HepG2 (cell line): Measurements from ENCODE around the gene C1QL2. TPM values are rescaled to one million over a fixed set of nuclear protein-coding genes. Genes with fewer than 3 reads are reported as not detected.

ENCODE experiments used
- DR1 ChIP-seq: sonication (generic); formaldehyde crosslinking; IDR thresholded peaks from 2 replicates; pipeline ENCODE4 v1.8.0; 2021; ENCODE audit warnings: mild to moderate bottlenecking, missing genetic modification reagents, inconsistent platforms
- FOXA1 ChIP-seq, 2 experiments: fragments of 450-650 bp in 1 of 2; sonication (generic) in 1 of 2; formaldehyde crosslinking in 1 of 2; IDR thresholded peaks; 2 replicates each; pipeline versions ENCODE4 v1.4.0 to v1.6.1; 2016 to 2020; ENCODE audit warnings: missing genetic modification reagents in 1 of 2
- MTA1 ChIP-seq: sonication (generic); formaldehyde crosslinking; IDR thresholded peaks from 2 replicates; pipeline ENCODE4 v1.4.0; 2020; ENCODE audit warnings: missing genetic modification reagents, mild to moderate bottlenecking, borderline replicate concordance
- NFIC ChIP-seq: IDR thresholded peaks from 2 replicates; pipeline ENCODE4 v1.6.1; 2012; ENCODE audit warnings: mild to moderate bottlenecking, low read length, inconsistent platforms
- PBX3 ChIP-seq: sonication (generic); formaldehyde crosslinking; IDR thresholded peaks from 2 replicates; pipeline ENCODE4 v1.8.1; 2023; ENCODE audit warnings: missing genetic modification reagents, inconsistent platforms, borderline replicate concordance
- STAG1 ChIP-seq: sonication (generic); formaldehyde crosslinking; IDR thresholded peaks from 2 replicates; pipeline ENCODE4 v1.4.0; 2020; ENCODE audit warnings: missing genetic modification reagents
- TFAP4 ChIP-seq: sonication (generic); IDR thresholded peaks from 2 replicates; pipeline ENCODE4 v1.6.1; 2016; ENCODE audit warnings: low read depth, borderline replicate concordance
- ZNF224 ChIP-seq: sonication (generic); formaldehyde crosslinking; IDR thresholded peaks from 2 replicates; pipeline ENCODE4 v1.5.0; 2020; ENCODE audit warnings: mild to moderate bottlenecking, missing genetic modification reagents
- ZNF337 ChIP-seq: sonication (generic); formaldehyde crosslinking; IDR thresholded peaks from 2 replicates; pipeline ENCODE4 v1.5.1; 2020; ENCODE audit warnings: missing genetic modification reagents, low read depth, mild to moderate bottlenecking, borderline replicate concordance
- ZNF367 ChIP-seq: sonication (generic); formaldehyde crosslinking; IDR thresholded peaks from 2 replicates; pipeline ENCODE4 v1.4.0; 2020; ENCODE audit warnings: missing genetic modification reagents, borderline replicate concordance
- ZNF713 ChIP-seq: sonication (generic); formaldehyde crosslinking; IDR thresholded peaks from 2 replicates; pipeline ENCODE4 v1.4.0; 2020; ENCODE audit warnings: mild to moderate bottlenecking, missing genetic modification reagents
- ZZZ3 ChIP-seq: sonication (generic); formaldehyde crosslinking; IDR thresholded peaks from 2 replicates; pipeline ENCODE4 v1.4.0; 2020; ENCODE audit warnings: missing genetic modification reagents, mild to moderate bottlenecking, borderline replicate concordance
- polyA plus RNA-seq, 8 experiments: library from polyadenylated mRNA; depleted of rRNA in 3 of 8; stranded (reverse) in 7 of 8; unstranded in 1 of 8; fragments of >200 nt; fragmentation: Illumina TruSeq in 4 of 8; extraction: Trizol in 4 of 8; gene quantifications; 2 replicates each; pipeline versions ENCODE4 v1.2.1 to v1.2.3, GENCODE V29; 2011 to 2016; ENCODE audit warnings: low read depth in 4 of 8, missing spikeins in 1 of 8, mixed read lengths in 1 of 8; ENCODE audit not compliant: insufficient read depth in 1 of 8
- total RNA-seq, 5 experiments: library from RNA; depleted of rRNA; stranded (reverse); fragments of >200 nt; fragmentation: Illumina TruSeq; extraction: Trizol; gene quantifications; 2 replicates each; pipeline ENCODE4 v1.2.3, GENCODE V29; 2016; ENCODE audit warnings: low read depth in 1 of 5
- TF ChIP-seq, protein P1 (sequence below), 2 experiments: fragments of 450-650 bp in 1 of 2; sonication (generic) in 1 of 2; formaldehyde crosslinking in 1 of 2; IDR thresholded peaks; 2 replicates each; pipeline versions ENCODE4 v1.6.1 to v1.8.0; 2016 to 2022; ENCODE audit warnings: antibody characterized with exemption in 1 of 2, mild to moderate bottlenecking in 1 of 2, missing genetic modification reagents in 1 of 2
- TF ChIP-seq, protein P2 (sequence below): sonication (generic); formaldehyde crosslinking; IDR thresholded peaks from 2 replicates; pipeline ENCODE4 v1.5.1; 2020; ENCODE audit warnings: mild to moderate bottlenecking, missing genetic modification reagents, borderline replicate concordance
- TF ChIP-seq, protein P3 (sequence below): sonication (generic); formaldehyde crosslinking; IDR thresholded peaks from 2 replicates; pipeline ENCODE4 v1.4.0; 2020; ENCODE audit warnings: missing genetic modification reagents

C1QL2 gene
- total and polyA plus RNA-seq, 2 of the 13 experiments (the other 11 are each of a cell fraction or from before 2014, with no cell fraction given): not detected

- TF ChIP-seq, protein P1, sequence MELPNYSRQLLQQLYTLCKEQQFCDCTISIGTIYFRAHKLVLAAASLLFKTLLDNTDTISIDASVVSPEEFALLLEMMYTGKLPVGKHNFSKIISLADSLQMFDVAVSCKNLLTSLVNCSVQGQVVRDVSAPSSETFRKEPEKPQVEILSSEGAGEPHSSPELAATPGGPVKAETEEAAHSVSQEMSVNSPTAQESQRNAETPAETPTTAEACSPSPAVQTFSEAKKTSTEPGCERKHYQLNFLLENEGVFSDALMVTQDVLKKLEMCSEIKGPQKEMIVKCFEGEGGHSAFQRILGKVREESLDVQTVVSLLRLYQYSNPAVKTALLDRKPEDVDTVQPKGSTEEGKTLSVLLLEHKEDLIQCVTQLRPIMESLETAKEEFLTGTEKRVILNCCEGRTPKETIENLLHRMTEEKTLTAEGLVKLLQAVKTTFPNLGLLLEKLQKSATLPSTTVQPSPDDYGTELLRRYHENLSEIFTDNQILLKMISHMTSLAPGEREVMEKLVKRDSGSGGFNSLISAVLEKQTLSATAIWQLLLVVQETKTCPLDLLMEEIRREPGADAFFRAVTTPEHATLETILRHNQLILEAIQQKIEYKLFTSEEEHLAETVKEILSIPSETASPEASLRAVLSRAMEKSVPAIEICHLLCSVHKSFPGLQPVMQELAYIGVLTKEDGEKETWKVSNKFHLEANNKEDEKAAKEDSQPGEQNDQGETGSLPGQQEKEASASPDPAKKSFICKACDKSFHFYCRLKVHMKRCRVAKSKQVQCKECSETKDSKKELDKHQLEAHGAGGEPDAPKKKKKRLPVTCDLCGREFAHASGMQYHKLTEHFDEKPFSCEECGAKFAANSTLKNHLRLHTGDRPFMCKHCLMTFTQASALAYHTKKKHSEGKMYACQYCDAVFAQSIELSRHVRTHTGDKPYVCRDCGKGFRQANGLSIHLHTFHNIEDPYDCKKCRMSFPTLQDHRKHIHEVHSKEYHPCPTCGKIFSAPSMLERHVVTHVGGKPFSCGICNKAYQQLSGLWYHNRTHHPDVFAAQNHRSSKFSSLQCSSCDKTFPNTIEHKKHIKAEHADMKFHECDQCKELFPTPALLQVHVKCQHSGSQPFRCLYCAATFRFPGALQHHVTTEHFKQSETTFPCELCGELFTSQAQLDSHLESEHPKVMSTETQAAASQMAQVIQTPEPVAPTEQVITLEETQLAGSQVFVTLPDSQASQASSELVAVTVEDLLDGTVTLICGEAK (IDR thresholded peaks at IDR 0.05): no peak
- TF ChIP-seq, protein P1 (CRISPR knock-in tag; IDR thresholded peaks at IDR 0.05): no peak
- TF ChIP-seq MTA1 (CRISPR knock-in tag) (no peak), DR1 (CRISPR knock-in tag) (no peak), ZZZ3 (CRISPR knock-in tag) (no peak), NFIC (no peak), FOXA1 (IDR thresholded peaks at IDR 0.05) (no peak), FOXA1 (CRISPR knock-in tag; IDR thresholded peaks at IDR 0.05) (no peak), ZNF713 (CRISPR knock-in tag) (no peak), ZNF367 (CRISPR knock-in tag) (no peak; the same call in 1 of the 2 replicates), ZNF337 (no peak), PBX3 (peak; percentile 85; the same call in 1 of the 2 replicates), TFAP4 (no peak), STAG1 (CRISPR knock-in tag) (no peak), ZNF224 (no peak)
- TF ChIP-seq, protein P2, sequence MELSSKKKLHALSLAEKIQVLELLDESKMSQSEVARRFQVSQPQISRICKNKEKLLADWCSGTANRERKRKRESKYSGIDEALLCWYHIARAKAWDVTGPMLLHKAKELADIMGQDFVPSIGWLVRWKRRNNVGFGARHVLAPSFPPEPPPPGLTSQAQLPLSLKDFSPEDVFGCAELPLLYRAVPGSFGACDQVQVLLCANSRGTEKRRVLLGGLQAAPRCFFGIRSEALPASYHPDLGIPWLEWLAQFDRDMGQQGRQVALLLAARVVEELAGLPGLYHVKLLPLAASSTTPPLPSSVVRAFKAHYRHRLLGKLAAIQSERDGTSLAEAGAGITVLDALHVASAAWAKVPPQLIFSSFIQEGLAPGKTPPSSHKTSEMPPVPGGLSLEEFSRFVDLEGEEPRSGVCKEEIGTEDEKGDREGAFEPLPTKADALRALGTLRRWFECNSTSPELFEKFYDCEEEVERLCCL (CRISPR knock-in tag): no peak
- TF ChIP-seq, protein P3, sequence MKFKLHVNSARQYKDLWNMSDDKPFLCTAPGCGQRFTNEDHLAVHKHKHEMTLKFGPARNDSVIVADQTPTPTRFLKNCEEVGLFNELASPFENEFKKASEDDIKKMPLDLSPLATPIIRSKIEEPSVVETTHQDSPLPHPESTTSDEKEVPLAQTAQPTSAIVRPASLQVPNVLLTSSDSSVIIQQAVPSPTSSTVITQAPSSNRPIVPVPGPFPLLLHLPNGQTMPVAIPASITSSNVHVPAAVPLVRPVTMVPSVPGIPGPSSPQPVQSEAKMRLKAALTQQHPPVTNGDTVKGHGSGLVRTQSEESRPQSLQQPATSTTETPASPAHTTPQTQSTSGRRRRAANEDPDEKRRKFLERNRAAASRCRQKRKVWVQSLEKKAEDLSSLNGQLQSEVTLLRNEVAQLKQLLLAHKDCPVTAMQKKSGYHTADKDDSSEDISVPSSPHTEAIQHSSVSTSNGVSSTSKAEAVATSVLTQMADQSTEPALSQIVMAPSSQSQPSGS (CRISPR knock-in tag): no peak
Observed at GRCh38 chr2:119106301-119106897, 52.2 kb downstream of the C1QL2 start (continued).
